Hematopoietic multipotent progenitor cell treated with erythropoietin and hydrocortisone succinate and interleukin-3 and kit ligand, for 4 days (in vitro differentiated cells): ENCODE measurements around the gene LTN1.

Experiments used
- DNase-seq: peaks from one replicate; pipeline ENCODE4 v3.0.0-alpha.2; 2015

LTN1 gene

DNA sequence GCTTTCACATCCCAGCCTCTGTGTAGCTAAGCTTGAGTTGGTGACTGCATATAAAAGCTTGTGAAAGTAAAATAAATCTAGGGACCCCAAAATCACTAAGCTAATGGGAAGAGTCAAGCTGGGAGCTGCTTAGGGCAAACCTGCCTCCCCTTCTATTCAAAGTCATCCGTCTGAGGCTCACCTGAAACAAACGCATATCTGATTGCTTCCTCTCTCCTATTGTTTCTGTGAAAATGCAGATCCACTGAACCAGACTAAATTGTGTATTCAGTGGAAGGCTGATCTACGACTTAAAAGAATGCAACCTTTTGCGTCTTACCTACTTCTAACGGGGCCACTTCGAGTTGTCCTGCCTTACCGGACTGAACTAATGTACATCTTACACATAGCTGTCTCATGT, 70.3 kb downstream of the LTN1 start:
- DNase-seq: no peak

DNA sequence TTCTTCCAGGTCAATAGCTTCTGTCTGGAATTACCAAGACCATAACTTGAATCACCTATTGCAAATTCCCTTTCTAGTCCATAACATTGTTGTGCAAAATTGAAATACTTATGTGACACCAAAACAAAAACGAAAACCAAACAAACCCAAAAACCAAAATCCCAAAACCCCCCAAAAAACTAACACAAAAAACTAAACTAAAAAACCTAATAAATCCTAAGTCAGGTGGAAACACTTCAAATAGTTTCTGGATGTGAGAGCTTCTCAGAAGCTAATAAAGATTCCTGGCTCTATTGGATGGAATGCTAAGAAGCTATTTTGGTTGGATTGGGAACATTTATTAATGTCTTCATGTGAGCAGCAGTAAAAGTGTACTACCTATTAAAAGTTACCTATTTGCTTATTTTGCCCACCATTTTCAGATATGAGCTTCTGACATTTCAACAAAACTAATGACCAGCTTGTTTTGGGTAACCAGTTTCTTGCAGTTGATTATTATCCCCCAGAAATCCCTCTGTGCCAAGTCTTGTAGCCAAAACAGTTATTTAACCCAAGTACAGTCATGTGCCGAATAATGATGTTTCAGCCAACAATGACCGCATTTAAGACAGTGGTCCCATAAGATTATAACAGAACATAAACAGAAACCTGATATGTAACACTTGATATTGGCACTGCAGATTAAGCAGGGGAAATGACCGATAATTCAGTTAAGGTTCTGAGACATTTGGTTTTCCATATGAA, 76.4 kb downstream of the LTN1 start:
- DNase-seq: no peak

DNA sequence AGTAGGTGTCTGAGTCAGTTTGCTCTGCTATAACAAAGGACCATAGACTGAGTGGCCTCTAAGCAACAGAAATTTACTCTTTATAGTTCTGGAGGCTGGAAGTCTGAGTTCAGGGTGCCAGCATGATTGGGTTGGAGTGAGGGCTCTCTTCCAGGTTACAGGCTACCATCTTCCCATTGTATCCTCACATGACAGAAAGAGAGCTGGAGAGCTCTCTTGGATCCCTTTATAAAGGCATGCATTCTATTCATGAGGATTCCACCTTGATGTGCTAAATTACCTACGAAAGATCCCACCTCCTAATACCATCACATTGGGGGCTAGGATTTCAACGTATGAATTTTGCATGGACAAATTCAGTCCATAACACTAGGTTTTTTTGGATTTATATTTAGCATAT, 79.6 kb downstream of the LTN1 start:
- no peak for DNase-seq

DNA sequence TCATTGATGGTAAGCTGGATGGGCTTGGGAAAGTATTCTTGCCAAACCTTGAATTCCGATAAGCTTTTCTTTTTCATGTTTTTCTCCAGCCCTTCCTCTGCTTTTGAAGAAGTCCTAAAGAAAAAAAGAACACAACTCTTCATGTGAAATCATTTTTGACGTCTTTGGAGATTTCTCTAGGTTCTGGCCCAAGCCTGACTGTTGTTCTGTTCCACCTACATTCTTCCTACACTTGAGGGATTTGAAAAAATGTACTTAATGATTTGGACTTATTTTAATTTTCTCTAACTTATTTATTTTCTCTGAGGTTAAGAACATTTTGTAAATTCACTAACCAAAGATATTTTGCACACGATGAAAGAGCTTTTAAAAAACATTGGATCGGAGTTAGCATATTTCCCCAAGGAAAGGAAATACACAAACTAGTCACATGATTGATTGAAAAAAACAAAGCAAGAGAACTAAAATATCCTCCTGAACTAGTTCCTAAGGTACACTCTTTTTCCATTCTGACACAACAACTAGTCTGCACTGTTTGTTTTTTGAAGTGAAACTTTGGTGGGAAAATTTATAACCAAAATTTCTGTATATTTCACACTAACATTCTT, 82.3 kb downstream of the LTN1 start:
- DNase-seq: no peak

DNA sequence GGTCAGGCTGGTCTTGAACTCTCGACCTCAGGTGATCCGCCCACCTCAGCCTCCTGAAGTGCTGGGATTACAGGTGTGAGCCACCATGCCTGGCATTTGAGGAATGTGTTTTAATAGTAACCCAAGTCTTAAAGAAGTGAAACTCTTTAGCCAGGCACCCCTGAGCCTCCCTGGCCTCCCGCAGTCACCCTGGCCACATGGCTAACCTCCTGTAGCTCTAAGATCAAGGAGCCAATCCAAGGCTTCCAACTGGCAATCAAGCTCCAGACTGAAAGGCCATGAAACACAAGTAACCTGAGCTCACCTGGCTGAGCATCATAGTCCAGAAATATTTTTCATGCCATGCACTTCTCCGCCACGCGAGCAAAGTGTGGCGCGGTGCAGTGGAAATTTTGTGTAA, 84.3 kb downstream of the LTN1 start:
- DNase-seq: no peak

DNA sequence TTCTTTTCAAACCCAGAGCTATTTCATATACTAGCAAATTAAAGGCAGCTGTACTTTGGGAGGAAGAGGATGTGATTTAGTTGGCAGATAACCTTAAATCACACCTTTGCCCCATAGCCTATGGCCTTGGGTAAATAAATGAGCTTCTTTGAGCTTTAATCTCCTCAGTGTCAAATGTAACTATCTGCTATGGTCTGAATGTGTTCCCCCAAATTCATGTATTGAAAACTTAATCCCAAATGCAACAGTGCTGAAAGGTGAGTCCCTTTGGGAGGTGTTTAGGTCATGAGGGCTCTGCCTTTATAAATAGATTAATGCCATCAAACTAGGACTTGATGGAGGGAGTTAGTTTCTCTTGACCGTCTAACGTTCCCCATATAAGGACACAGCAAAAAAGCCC, 85.8 kb downstream of the LTN1 start:
- DNase-seq: no peak

DNA sequence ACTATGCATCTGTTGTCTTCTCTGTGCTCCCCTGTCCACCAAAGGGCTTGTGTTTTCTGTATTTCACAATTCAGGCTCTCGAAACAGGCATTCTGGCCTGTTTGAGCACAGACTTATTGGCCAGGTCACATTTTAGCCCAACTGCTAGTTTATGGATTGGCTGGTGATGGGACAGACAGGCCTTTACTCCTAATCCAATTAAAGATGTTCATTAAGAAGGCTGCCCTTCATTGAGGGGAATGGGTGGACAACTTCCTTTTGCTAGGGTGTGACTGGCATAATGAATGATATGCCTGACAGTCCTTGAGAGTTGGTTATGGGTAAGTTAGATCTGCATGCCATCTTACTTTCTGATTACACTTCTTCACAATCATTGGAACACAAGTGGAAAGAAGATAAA, 86.4 kb downstream of the LTN1 start:
- no peak for DNase-seq

DNA sequence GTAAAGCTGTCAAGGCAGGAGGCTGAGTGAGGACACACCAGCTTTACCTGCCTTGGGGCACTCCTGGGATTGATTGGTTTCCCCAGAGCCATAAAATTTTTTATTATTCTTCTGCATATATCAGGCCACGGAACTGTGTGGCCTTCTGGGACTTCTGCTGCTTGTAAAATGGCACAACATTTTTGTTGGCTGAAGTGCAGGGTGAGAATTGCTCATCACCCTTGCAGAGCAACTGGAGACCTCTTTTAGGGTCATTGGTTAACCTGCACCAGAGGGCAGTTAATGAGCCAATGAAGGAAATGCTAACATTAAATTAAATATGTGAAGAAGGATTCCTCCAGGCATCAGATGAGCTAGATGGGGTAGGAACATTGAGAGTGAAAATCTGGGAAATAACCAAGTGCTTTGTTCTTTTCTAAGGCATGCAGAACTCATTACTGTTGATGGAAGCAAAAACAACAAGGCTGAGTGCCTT, 87.7 kb downstream of the LTN1 start:
- no peak for DNase-seq

DNA sequence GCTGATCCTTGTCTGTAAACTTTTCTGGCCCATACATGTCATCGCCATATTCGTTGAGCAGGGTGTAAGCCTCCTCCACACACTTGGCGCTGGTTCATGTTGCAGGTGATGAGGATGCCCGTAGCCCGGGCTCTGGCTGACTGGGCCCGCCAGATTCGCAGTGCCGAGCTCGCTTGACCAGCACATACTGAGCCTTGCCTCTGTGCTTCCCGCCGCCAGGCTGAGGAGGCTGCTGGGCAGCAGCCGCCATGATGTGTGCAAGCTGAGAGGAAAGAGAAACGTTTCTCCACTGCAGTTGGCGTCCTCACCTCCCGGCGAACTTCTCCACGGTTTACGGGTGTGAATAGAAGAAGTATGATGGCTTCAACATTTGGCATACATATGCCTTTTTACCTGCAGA, 89.2 kb downstream of the LTN1 start:
- no peak for DNase-seq

DNA sequence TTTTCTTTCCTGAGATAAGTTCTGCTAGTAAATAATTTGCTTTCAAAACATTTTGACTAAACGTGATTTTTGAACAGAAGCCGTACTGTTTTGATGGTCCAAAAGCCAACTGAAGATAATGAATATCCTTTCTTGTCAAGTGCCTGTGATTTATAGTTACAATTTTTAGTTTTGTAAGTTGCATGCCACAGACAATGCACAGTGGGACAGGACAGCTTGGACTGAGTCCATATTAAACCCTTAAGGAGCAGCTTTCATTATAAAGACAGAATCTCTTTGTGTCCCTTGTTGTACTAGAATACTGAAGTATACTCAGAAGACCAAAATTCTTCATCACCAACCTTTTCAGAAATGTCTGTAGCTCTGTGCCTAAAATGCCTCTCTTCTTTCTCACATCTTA, 92.2 kb downstream of the LTN1 start:
- DNase-seq: no peak

DNA sequence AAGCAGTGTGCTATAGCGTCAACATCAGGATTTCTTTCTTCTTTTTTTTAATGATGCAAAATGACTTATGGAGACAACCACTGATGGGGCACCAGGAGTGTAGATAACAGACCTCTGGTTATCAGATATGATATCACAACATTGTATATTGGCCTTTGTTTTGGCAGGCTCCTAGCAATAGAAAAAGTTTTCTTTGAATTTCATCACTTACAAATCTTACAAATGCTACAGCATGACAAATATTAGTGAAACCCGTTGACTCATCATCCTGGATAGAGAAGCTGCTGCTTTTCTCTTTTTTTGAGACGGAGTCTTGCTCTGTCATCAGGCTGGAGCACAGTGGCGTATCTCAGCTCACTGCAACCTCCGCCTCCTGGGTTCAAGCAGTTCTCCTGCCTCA, 92.9 kb downstream of the LTN1 start:
- DNase-seq: peak; percentile 20

DNA sequence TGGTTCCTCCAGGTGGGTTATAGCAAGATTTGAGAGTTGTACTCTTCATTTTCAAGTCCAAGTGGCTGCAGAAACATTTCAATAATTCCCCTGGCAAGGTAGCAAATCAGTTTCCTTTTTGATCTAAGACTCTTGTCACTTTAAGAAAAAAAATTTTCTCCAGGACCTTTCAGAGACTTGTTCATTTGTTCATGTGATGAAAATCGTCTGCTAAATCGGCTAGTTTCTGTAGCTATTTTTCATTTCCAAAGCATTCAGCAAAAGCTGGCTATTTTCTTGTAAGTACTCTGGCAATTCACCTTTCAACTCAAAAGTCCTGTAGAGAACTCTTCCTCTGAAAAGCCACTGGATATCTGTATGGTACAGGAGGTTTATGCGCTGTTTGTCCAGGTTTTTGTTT, 93.5 kb downstream of the LTN1 start:
- DNase-seq: no peak

DNA sequence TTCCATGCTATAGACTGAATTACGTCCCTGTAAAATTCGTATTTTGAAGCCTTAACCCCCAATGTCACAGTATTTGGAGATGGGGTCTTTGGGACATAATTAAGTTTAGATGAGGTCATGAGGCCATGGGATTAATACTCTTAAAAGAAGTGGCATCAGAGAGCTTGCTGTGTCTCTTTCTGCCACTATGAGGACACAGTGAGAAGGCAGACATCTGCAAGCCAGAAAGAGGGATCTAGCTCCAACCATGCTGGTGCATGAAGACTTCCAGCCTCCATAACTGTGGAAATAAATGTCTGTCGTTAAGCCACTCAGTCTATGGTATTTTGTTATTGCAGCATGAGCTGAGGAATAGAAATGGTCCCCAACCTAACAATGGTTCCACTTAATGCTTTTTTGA, 99.0 kb downstream of the LTN1 start:
- no peak for DNase-seq

DNA sequence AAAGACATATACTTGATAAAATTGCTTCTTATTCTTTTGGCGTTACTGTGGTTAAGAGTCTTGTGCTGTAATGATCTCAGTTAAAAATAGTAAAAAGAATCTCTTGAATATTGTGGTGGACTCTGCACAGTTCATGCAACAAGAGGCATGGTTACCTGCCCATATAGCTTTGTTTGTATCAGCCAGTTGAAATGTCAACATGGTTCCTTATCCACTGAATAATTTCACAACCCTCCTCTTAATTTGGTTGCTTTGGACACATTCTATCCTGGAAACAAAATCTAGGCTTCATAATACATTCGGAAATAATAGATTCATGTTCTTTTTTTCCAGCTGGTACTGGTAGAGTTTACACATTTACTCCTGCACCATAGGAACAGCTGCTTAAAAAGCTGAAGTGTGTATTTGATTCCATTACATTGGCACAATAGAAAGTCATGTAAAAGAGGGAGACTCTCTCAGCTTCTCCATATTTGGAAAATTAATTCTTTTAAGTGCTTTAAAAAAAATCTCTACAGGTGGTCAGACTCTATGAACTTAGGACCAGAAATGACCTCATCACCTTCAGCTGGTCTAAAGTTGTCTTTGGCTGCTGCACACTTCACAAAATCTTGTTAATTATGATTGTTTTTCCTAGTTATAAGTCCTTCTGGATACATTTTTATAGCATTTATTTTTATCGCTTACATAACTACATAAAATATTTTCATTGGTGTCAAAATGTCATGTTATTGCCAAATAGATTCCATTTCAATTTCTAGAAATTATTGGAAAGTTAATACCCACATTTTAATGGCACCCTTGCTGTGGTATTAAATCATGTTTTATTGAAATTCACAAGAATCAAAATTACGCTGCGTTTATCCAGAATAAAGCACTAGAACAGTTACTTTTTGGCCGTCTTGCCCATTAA, 100.2 kb downstream of the LTN1 start:
- no peak for DNase-seq

DNA sequence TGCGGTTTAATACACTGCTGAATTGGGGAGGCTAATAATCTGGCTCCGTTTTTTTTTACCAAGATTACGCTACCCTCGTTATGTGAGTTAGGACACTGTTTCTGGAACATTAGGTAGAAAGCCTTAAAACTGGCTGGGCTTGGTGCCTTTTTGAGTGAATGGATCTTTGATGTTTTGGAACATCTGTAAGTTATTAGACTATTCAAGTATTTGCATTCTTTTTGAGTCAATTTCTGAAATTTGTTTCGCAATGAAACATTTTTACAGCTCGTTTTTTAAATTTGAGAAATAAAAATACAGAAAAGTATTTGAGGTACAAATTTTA, 106.9 kb downstream of the LTN1 start:
- no peak for DNase-seq

DNA sequence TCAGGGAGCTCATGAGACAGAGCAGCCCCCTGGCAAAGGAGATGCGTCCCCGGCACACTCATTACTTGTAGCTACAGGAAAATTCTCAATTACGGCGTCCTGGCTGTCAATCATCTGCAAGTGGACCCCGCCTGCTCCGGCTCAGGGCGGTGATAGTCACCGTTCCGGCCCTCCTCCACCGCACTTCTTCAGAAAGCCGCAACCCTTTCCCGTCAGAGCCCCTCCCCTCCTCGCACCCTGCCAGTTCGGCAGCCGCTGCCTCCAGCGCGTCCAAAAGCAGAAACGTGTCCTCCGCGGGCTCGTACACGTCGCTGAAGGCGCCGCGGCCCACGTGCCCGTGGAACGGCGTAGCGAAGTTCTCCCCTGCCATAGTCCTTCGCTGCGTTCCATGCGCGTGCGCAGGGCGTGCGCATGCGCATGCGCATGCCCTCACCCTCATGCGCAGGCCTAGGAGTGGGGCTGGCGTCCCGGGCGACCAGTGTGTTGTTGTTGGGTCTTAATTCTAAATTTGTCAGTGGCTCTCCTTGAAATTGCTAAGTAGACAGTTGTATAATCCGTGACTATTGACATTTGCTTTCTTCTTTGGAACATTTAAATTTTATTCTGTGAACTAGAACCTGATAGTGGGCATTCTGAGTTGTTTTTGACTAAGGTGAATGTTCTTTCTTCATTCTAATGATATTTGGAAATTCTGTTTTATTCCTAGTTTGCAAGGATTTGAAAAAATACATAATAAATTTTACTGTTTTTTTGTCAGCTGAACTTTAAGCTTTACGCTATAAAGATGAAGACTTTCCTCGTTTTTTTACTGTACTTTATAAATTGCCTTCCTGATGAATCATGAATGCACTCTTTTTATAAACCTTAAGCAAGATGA, 107.5 kb downstream of the LTN1 start:
- peak; percentile 97 for DNase-seq

DNA sequence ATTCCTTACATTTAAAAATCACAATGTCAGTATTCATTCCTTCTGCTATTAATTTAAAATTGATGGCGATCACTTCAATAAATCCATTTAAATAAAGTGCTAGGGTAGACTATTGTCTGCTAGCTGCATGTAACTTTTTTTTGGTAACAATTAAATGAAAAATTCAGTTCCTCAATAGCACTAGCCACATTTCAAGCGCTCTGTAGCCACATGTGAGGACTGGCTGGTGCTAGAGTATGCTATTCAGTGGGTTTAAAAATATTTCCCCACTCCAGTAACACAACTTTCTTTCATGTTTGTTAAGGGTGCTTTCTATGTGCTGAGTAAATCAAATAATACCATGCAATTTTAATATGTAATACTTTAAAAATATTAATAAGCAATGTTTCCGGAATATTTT, 108.2 kb downstream of the LTN1 start:
- peak; percentile 79 for DNase-seq

DNA sequence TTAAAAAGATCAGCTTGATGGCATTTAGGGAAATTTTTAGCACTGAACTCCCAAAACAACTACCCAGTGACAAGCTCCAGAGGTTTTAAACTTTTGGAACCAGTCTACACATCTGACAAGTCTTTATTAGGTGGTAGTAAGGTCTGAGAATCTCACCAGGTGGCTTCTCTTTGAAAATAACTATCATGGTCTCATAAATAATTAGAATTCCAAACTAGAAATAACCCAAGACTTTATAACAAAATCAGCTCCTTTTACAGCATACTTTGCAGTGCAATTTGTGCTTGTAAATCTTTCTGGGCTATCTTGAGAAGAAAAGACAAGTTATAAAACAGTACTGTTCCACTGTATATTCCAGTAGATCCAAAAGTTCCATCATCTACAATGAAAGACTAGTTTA, 108.7 kb downstream of the LTN1 start:
- DNase-seq: no peak

DNA sequence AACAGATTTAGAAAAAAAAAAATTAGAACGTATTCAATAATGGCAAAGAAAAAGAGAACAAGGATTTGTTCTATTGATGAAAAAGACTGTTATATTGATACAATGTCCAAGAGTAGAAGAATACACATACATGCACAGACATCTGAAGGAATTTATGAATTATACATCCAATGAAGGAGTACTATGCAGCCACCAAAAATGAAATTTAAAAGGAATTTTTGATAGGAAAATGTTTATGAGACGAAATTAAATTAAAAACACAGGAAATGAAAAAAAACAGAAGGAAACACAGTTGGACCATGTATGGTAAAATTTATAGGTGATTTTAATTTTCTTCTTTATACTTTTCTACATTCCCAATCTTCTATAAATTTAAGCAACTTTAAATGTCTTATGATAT, 110.3 kb downstream of the LTN1 start:
- no peak for DNase-seq
